Body of pancreas (tissue), 4 donors: ENCODE data around the gene CTNNAL1.

Experiments
- POLR2A ChIP-seq, 3 donors: fragments of 450-650 bp; IDR thresholded peaks; one replicate each; pipeline ENCODE4 v1.6.1; 2016; ENCODE audit warnings: antibody characterized with exemption in 3 of 3, mild to moderate bottlenecking in 2 of 3
- TF ChIP-seq, protein P1 (sequence below), 7 experiments: fragments of 450-650 bp in 4 of 7; fragments of 200-600 bp in 3 of 7; sonication (generic) in 3 of 7; IDR thresholded peaks; one replicate each; pipeline ENCODE4 v1.5.1; 2016 to 2019; ENCODE audit warnings: antibody characterized with exemption in 7 of 7

- TF ChIP-seq, protein P1, sequence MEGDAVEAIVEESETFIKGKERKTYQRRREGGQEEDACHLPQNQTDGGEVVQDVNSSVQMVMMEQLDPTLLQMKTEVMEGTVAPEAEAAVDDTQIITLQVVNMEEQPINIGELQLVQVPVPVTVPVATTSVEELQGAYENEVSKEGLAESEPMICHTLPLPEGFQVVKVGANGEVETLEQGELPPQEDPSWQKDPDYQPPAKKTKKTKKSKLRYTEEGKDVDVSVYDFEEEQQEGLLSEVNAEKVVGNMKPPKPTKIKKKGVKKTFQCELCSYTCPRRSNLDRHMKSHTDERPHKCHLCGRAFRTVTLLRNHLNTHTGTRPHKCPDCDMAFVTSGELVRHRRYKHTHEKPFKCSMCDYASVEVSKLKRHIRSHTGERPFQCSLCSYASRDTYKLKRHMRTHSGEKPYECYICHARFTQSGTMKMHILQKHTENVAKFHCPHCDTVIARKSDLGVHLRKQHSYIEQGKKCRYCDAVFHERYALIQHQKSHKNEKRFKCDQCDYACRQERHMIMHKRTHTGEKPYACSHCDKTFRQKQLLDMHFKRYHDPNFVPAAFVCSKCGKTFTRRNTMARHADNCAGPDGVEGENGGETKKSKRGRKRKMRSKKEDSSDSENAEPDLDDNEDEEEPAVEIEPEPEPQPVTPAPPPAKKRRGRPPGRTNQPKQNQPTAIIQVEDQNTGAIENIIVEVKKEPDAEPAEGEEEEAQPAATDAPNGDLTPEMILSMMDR (IDR thresholded peaks at IDR 0.05): peak; percentile 7 to 78 (median 71)
- no peak for TF ChIP-seq POLR2A (IDR thresholded peaks at IDR 0.05)
Measured at GRCh38 chr9:108953983-108954574, 59.2 kb downstream of the CTNNAL1 start.
